GM19099 (cell line): ENCODE measurements around the gene ACOX1.

ENCODE experiments used
- POLR2A ChIP-seq: IDR thresholded peaks from 3 replicates; pipeline ENCODE4 v1.6.1; 2011; ENCODE audit warnings: low read depth; ENCODE audit not compliant: insufficient read length; ENCODE audit errors: extremely low read depth

The ACOX1 gene

GRCh38 chr17:75978938-75979704, at the start of gene ACOX1, which contains the start of gene TEN1:
TSS of gene ACOX1 (minus strand) at chr17:75979166. CDS start at chr17:75979073, 93 bp downstream.
TSS of gene TEN1 (plus strand) at chr17:75979240. CDS start at chr17:75986193, 6,953 bp downstream.
- TF ChIP-seq POLR2A, result peak; percentile 97

GRCh38 chr17:76027159-76027839, 48.3 kb upstream of the ACOX1 start, which contains the start of gene EVPL:
TSS of gene EVPL (minus strand) at chr17:76027306. CDS start at chr17:76027198, 108 bp downstream.
- no peak for TF ChIP-seq POLR2A

- no peak for TF ChIP-seq POLR2A
These were observed 47.8 kb upstream of the ACOX1 start for GRCh38 chr17:76026714-76027158.

GRCh38 chr17:76025294-76025693, 46.3 kb upstream of the ACOX1 start:
- no peak for TF ChIP-seq POLR2A

GRCh38 chr17:76024353-76024752, 45.4 kb upstream of the ACOX1 start:
- no peak for TF ChIP-seq POLR2A

- TF ChIP-seq POLR2A, result no peak
These were observed 44.9 kb upstream of the ACOX1 start for GRCh38 chr17:76023900-76024237.

GRCh38 chr17:76022973-76023899, 44.3 kb upstream of the ACOX1 start:
- no peak for TF ChIP-seq POLR2A

- no peak for TF ChIP-seq POLR2A
These were observed 43.3 kb upstream of the ACOX1 start for GRCh38 chr17:76022285-76022684.

GRCh38 chr17:76019833-76020467, 41.0 kb upstream of the ACOX1 start:
- TF ChIP-seq POLR2A, result no peak

GRCh38 chr17:76018801-76019200, 39.8 kb upstream of the ACOX1 start:
- TF ChIP-seq POLR2A, result no peak

- TF ChIP-seq POLR2A, result no peak
These were observed 39.3 kb upstream of the ACOX1 start for GRCh38 chr17:76018340-76018680.

- TF ChIP-seq POLR2A, result no peak
These were observed 38.7 kb upstream of the ACOX1 start for GRCh38 chr17:76017481-76018339.

- no peak for TF ChIP-seq POLR2A
These were observed 35.9 kb upstream of the ACOX1 start for GRCh38 chr17:76014925-76015261.
